Loucy (cell line): ENCODE measurements around the gene SRGAP1.

Experiments
- EZH2phosphoT487 ChIP-seq: fragments of 200-600 bp; IDR thresholded peaks from 2 replicates; pipeline ENCODE4 v1.6.1; 2018; ENCODE audit warnings: antibody characterized with exemption, mild to moderate bottlenecking, moderate library complexity, borderline replicate concordance
- TF ChIP-seq, protein P1 (sequence below): fragments of 200-600 bp; sonication (generic); conservative IDR thresholded peaks from 2 replicates; pipeline ENCODE4 v1.5.1; 2014; ENCODE audit warnings: mild to moderate bottlenecking, antibody characterized with exemption, low read length

GRCh38 chr12:64010069-64010686 lies 165.7 kb downstream of the SRGAP1 start:
- TF ChIP-seq, protein P1, sequence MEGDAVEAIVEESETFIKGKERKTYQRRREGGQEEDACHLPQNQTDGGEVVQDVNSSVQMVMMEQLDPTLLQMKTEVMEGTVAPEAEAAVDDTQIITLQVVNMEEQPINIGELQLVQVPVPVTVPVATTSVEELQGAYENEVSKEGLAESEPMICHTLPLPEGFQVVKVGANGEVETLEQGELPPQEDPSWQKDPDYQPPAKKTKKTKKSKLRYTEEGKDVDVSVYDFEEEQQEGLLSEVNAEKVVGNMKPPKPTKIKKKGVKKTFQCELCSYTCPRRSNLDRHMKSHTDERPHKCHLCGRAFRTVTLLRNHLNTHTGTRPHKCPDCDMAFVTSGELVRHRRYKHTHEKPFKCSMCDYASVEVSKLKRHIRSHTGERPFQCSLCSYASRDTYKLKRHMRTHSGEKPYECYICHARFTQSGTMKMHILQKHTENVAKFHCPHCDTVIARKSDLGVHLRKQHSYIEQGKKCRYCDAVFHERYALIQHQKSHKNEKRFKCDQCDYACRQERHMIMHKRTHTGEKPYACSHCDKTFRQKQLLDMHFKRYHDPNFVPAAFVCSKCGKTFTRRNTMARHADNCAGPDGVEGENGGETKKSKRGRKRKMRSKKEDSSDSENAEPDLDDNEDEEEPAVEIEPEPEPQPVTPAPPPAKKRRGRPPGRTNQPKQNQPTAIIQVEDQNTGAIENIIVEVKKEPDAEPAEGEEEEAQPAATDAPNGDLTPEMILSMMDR = no peak
- TF ChIP-seq EZH2phosphoT487 = no peak
